Naive thymus-derived CD8-positive, alpha-beta T cell (primary cell): ENCODE results near the gene BCL2. TPM values are rescaled to one million over a fixed set of nuclear protein-coding genes. Genes with fewer than 3 reads are reported as not detected.

Source experiments
- ATAC-seq, 2 donors: fragments of 150-1000 bp; cut with Tn5 transposase in 1 of 2; sonication (Bioruptor Pico), chemical (Tn5 transposase) in 1 of 2; 1 replicate in 1 of 2; 2 replicates in 1 of 2; pipeline ENCODE4 v1.10.0; 2021; ENCODE audit warnings: mild to moderate bottlenecking in 2 of 2, moderate library complexity in 2 of 2
- POLR2A ChIA-PET: fragments of 350-600 bp; sonication (Branson Sonifier 250); formaldehyde crosslinking; loops from one replicate; lab custom pipeline; 2021; ENCODE audit warnings: antibody characterized with exemption; lab: Charles Lee
- DNase-seq, 10 donors: peaks; one replicate each; pipeline versions ENCODE4 v3.0.0 to v3.0.0-alpha.2; 2020 to 2022
- H3K27ac Mint-ChIP-seq, 10 donors: one replicate each; pipeline ENCODE4 v1.8.0; 2020 to 2022; ENCODE audit warnings: mild to moderate bottlenecking in 10 of 10, mixed read lengths in 10 of 10, moderate library complexity in 4 of 10, inconsistent platforms in 1 of 10
- H3K27me3 Mint-ChIP-seq, 5 donors: one replicate each; pipeline ENCODE4 v1.8.0; 2021 to 2022; ENCODE audit warnings: mixed read lengths in 5 of 5
- H3K36me3 Mint-ChIP-seq, 3 donors: one replicate each; pipeline ENCODE4 v1.8.0; 2020 to 2022; ENCODE audit warnings: mixed read lengths in 3 of 3, mild to moderate bottlenecking in 2 of 3, inconsistent platforms in 1 of 3
- H3K4me1 Mint-ChIP-seq, 4 donors: one replicate each; pipeline ENCODE4 v1.8.0; 2021 to 2022; ENCODE audit warnings: mixed read lengths in 4 of 4
- H3K4me3 Mint-ChIP-seq, 10 donors: one replicate each; pipeline ENCODE4 v1.8.0; 2020 to 2022; ENCODE audit warnings: mild to moderate bottlenecking in 10 of 10, mixed read lengths in 10 of 10, moderate library complexity in 6 of 10, inconsistent platforms in 1 of 10
- H3K9me3 Mint-ChIP-seq, 9 donors: one replicate each; pipeline ENCODE4 v1.8.0; 2020 to 2022; ENCODE audit warnings: mixed read lengths in 9 of 9, mild to moderate bottlenecking in 3 of 9, inconsistent platforms in 1 of 9, moderate library complexity in 1 of 9
- polyA plus RNA-seq, 3 donors: library from polyadenylated mRNA; unstranded; fragments of 300-500 nt; fragmentation: Illumina TruSeq; gene quantifications; one replicate each; pipeline ENCODE4 v1.2.3, GENCODE V29; 2021
- total RNA-seq, 8 experiments: library from RNA in 2 of 8; stranded (reverse) in 2 of 8; gene quantifications; one replicate each; pipeline ENCODE4 v1.2.3 and lab custom pipeline; 2021 to 2026

Gene BCL2
- total and polyA plus RNA-seq, 5 experiments from 2014 or later = 24.3 to 40.2 (median 32.9) TPM

- H3K27me3 Mint-ChIP-seq = no peaks in the 10 kb centered on the region
- DNase-seq (no peak), ATAC-seq (no peak)
- H3K4me1 Mint-ChIP-seq = peaks cover 34 to 70% (median 63%) of the 10 kb centered on the region in 4 donors
- H3K4me3 Mint-ChIP-seq = no peak overlapping the region
- peaks cover 9 to 27% (median 18%) of the 10 kb centered on the region in 3 donors for H3K36me3 Mint-ChIP-seq
- POLR2A ChIA-PET = no interaction called here
- H3K27ac Mint-ChIP-seq = peak overlapping the region in 4 of 10 donors; percentile 29 to 93 (median 38)
- peaks cover 0 to 7% (median 0%) of the 10 kb centered on the region in 9 donors for H3K9me3 Mint-ChIP-seq
Observed at GRCh38 chr18:63247926-63248325, 71.6 kb downstream of the BCL2 start.

- peaks cover 34 to 71% (median 63%) of the 10 kb centered on the region in 4 donors for H3K4me1 Mint-ChIP-seq
- H3K36me3 Mint-ChIP-seq = peaks cover 7 to 28% (median 15%) of the 10 kb centered on the region in 3 donors
- DNase-seq (no peak), ATAC-seq (no peak)
- no peak overlapping the region for H3K4me3 Mint-ChIP-seq
- peak overlapping the region in 3 of 10 donors; percentile 37 to 93 (median 43) for H3K27ac Mint-ChIP-seq
- H3K27me3 Mint-ChIP-seq = no peaks in the 10 kb centered on the region
- peaks cover 0 to 4% (median 0%) of the 10 kb centered on the region in 9 donors for H3K9me3 Mint-ChIP-seq
- POLR2A ChIA-PET = interaction anchor here (0.7 kb wide), 1 partner anchor 27 kb away, joined by 3 read pairs; no protein-coding TSS in a partner anchor
Observed at GRCh38 chr18:63247506-63247905, 72.1 kb downstream of the BCL2 start.

GRCh38 chr18:63245600-63245999 lies 74.0 kb downstream of the BCL2 start:
- Mint-ChIP-seq H3K27ac (peak overlapping the region in 4 of 10 donors; percentile 26 to 90 (median 43)), H3K4me1 (peaks cover 34 to 80% (median 67%) of the 10 kb centered on the region in 4 donors), H3K4me3 (no peak overlapping the region), H3K9me3 (no peaks in the 10 kb centered on the region), H3K27me3 (no peaks in the 10 kb centered on the region), H3K36me3 (peaks cover 5 to 35% (median 12%) of the 10 kb centered on the region in 3 donors)
- no peak for DNase-seq
- POLR2A ChIA-PET = no interaction called here
- ATAC-seq = no peak

DNA sequence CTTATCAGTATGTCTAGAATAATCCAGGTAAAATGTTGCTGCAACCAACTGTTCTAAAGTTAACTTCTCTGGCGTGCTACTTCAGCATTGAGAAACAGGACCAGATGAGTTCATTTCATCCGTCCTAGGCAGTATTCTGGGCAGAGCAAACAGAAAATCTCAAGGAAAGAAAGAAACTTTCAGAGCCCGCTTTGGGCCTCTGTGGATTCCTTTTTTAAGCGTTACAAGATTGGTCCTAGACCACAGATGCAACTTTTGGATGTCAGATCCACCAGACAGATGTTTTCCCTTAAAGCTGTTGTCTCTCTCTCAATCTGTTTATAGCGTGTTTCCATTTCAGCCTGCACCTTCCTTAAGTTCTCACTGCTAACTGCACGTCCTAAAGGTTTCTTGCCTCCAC lies 75.0 kb downstream of the BCL2 start:
- POLR2A ChIA-PET = no interaction called here
- Mint-ChIP-seq H3K9me3 (no peaks in the 10 kb centered on the region), H3K36me3 (peaks cover 5 to 43% (median 12%) of the 10 kb centered on the region in 3 donors), H3K4me1 (peaks cover 28 to 71% (median 63%) of the 10 kb centered on the region in 4 donors), H3K27ac (peak overlapping the region in 5 of 10 donors; percentile 26 to 90 (median 55)), H3K4me3 (no peak overlapping the region), H3K27me3 (no peaks in the 10 kb centered on the region)
- DNase-seq (no peak), ATAC-seq (no peak)

DNA sequence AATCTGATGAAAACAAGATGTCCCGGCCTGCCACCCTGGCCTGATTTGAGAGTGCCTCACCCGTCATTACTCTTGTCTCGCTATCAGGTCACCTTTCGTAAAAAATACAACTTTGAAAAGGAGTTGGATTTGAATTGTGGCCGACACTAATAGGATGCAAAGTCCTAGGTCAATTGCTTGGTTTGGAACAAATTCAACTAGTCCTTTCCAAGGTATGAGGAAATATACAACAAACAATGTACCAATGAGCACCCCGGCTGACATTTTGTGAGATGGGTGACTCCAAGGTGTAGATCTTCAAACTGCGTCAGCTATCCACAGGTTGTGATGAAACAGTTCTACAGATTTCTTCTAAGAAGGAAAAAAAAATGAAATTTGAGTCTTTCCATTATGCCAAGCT lies 77.8 kb downstream of the BCL2 start:
- H3K9me3 Mint-ChIP-seq = no peaks in the 10 kb centered on the region
- H3K36me3 Mint-ChIP-seq = peaks cover 3 to 55% (median 16%) of the 10 kb centered on the region in 3 donors
- no peaks in the 10 kb centered on the region for H3K27me3 Mint-ChIP-seq
- no peak overlapping the region for H3K4me3 Mint-ChIP-seq
- ATAC-seq (no peak), DNase-seq (no peak)
- H3K27ac Mint-ChIP-seq = peak overlapping the region in 6 of 10 donors; percentile 5 to 82 (median 55)
- H3K4me1 Mint-ChIP-seq = peaks cover 31 to 72% (median 62%) of the 10 kb centered on the region in 4 donors
- POLR2A ChIA-PET = interaction anchor here (0.6 kb wide), 1 partner anchor 76 kb away, joined by 3 read pairs; no protein-coding TSS in a partner anchor

GRCh38 chr18:63241317-63241712 lies 78.3 kb downstream of the BCL2 start:
- H3K27ac Mint-ChIP-seq = peak overlapping the region in 5 of 10 donors; percentile 26 to 71 (median 48)
- no peaks in the 10 kb centered on the region for H3K27me3 Mint-ChIP-seq
- POLR2A ChIA-PET = interaction anchor here (0.6 kb wide), 1 partner anchor 77 kb away, joined by 3 read pairs; no protein-coding TSS in a partner anchor
- no peak for DNase-seq
- no peaks in the 10 kb centered on the region for H3K9me3 Mint-ChIP-seq
- H3K36me3 Mint-ChIP-seq = peaks cover 0 to 55% (median 21%) of the 10 kb centered on the region in 3 donors
- no peak overlapping the region for H3K4me3 Mint-ChIP-seq
- ATAC-seq = no peak
- peaks cover 31 to 74% (median 62%) of the 10 kb centered on the region in 4 donors for H3K4me1 Mint-ChIP-seq

GRCh38 chr18:63240531-63241316 lies 78.8 kb downstream of the BCL2 start:
- POLR2A ChIA-PET = interaction anchor here (0.6 kb wide), 2 partner anchors 22 to 77 kb away, joined by 3 read pairs; no protein-coding TSS in a partner anchor
- no peaks in the 10 kb centered on the region for H3K9me3 Mint-ChIP-seq
- peaks cover 0 to 56% (median 24%) of the 10 kb centered on the region in 3 donors for H3K36me3 Mint-ChIP-seq
- peaks cover 33 to 76% (median 63%) of the 10 kb centered on the region in 4 donors for H3K4me1 Mint-ChIP-seq
- DNase-seq = no peak
- H3K4me3 Mint-ChIP-seq = no peak overlapping the region
- H3K27ac Mint-ChIP-seq = peak overlapping the region in 7 of 10 donors; percentile 0 to 71 (median 48)
- no peak for ATAC-seq
- no peaks in the 10 kb centered on the region for H3K27me3 Mint-ChIP-seq

- no peaks in the 10 kb centered on the region for H3K27me3 Mint-ChIP-seq
- DNase-seq = no peak
- H3K36me3 Mint-ChIP-seq = peaks cover 6 to 54% (median 33%) of the 10 kb centered on the region in 3 donors
- peaks cover 0 to 7% (median 0%) of the 10 kb centered on the region in 9 donors for H3K9me3 Mint-ChIP-seq
- peaks cover 34 to 78% (median 63%) of the 10 kb centered on the region in 4 donors for H3K4me1 Mint-ChIP-seq
- peak overlapping the region in 1 of 10 donors; percentile 21 for H3K4me3 Mint-ChIP-seq
- POLR2A ChIA-PET = no interaction called here
- no peak for ATAC-seq
- peak overlapping the region in 6 of 10 donors; percentile 29 to 98 (median 78) for H3K27ac Mint-ChIP-seq
Observed at GRCh38 chr18:63238693-63239075, 80.9 kb downstream of the BCL2 start.

GRCh38 chr18:63237881-63238692 lies 81.5 kb downstream of the BCL2 start:
- POLR2A ChIA-PET = interaction anchor here (0.7 to 1.0 kb wide), 2 partner anchors 26 to 85 kb away, joined by 4 read pairs; no protein-coding TSS in a partner anchor
- H3K27ac Mint-ChIP-seq = peak overlapping the region in 7 of 10 donors; percentile 34 to 98 (median 80)

GRCh38 chr18:63236921-63237846 lies 82.4 kb downstream of the BCL2 start:
- no peak for DNase-seq
- ATAC-seq = no peak
- POLR2A ChIA-PET = interaction anchor here (0.7 to 1.6 kb wide), 4 partner anchors 26 to 84 kb away, joined by 3 to 4 read pairs (median 4); no protein-coding TSS in a partner anchor
- peak overlapping the region; percentile 65 to 98 (median 81) for H3K27ac Mint-ChIP-seq
- H3K27me3 Mint-ChIP-seq = no peaks in the 10 kb centered on the region
- peaks cover 35 to 79% (median 64%) of the 10 kb centered on the region in 4 donors for H3K4me1 Mint-ChIP-seq
- H3K4me3 Mint-ChIP-seq = peak overlapping the region in 7 of 10 donors; percentile 8 to 59 (median 35)
- H3K36me3 Mint-ChIP-seq = peaks cover 6 to 43% (median 33%) of the 10 kb centered on the region in 3 donors
- H3K9me3 Mint-ChIP-seq = peaks cover 0 to 7% (median 0%) of the 10 kb centered on the region in 9 donors

More at GRCh38 chr18:63237881-63238692, 81.5 kb downstream of the BCL2 start:
- Mint-ChIP-seq H3K4me1 (peaks cover 35 to 80% (median 64%) of the 10 kb centered on the region in 4 donors), H3K36me3 (peaks cover 6 to 51% (median 33%) of the 10 kb centered on the region in 3 donors), H3K4me3 (no peak overlapping the region), H3K27me3 (no peaks in the 10 kb centered on the region), H3K9me3 (peaks cover 0 to 7% (median 0%) of the 10 kb centered on the region in 9 donors)
- no peak for DNase-seq
- ATAC-seq = no peak

DNA sequence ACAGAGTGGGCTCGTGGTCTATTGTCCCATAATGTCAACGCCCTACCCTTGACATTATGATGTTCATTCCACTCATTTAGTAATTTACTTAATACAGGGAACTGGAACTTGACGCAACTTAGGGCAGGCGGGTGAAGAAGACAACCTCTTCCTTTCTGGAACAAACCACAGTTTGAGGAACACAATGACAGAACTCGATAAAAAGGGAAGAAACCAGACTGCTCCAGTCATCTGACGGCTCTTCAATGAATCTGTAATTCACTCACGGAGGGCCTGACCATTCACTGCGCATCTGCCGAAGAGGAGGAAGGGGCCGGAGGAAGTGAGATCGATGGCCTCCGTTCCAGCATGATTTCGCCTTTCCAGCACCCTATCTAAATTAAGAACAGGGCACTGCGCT lies 83.2 kb downstream of the BCL2 start:
- Mint-ChIP-seq H3K27me3 (no peaks in the 10 kb centered on the region), H3K4me3 (peak overlapping the region in 4 of 10 donors; percentile 10 to 67 (median 40)), H3K9me3 (peaks cover 0 to 7% (median 0%) of the 10 kb centered on the region in 9 donors), H3K27ac (peak overlapping the region in 9 of 10 donors; percentile 76 to 98 (median 84)), H3K4me1 (peaks cover 39 to 80% (median 66%) of the 10 kb centered on the region in 4 donors), H3K36me3 (peaks cover 6 to 35% (median 31%) of the 10 kb centered on the region in 3 donors)
- ATAC-seq = no peak
- no peak for DNase-seq
- POLR2A ChIA-PET = interaction anchor here (1.1 to 1.6 kb wide), 2 partner anchors 39 to 74 kb away, joined by 3 to 4 read pairs; no protein-coding TSS in a partner anchor
